H9 (cell line): ENCODE measurements around the gene SLC2A8. TPM values are rescaled to one million over a fixed set of nuclear protein-coding genes. Genes with fewer than 3 reads are reported as not detected.

Experiments used
- DNase-seq: peaks from one replicate; pipeline ENCODE4 v3.0.0-alpha.2; 2017
- H2AFZ ChIP-seq: one replicate; pipeline ENCODE4 v1.6.1; 2013; ENCODE audit warnings: mild to moderate bottlenecking, low read length, control low read depth, moderate library complexity
- H2AK5ac ChIP-seq: 2 replicates; pipeline ENCODE4 v1.6.1; 2013; ENCODE audit warnings: low read length, control low read depth, mixed read lengths; ENCODE audit not compliant: insufficient read length
- H2BK120ac ChIP-seq: one replicate; pipeline ENCODE4 v1.6.1; 2013; ENCODE audit warnings: low read depth, mild to moderate bottlenecking, low read length, control low read depth, inconsistent platforms; ENCODE audit not compliant: poor library complexity, severe bottlenecking
- H2BK12ac ChIP-seq: 2 replicates; pipeline ENCODE4 v1.6.1; 2013; ENCODE audit warnings: low read length, control low read depth, mixed read lengths, low read depth; ENCODE audit not compliant: insufficient read length
- H2BK15ac ChIP-seq: 2 replicates; pipeline ENCODE4 v1.6.1; 2013; ENCODE audit warnings: low read depth, low read length, control low read depth
- H2BK20ac ChIP-seq: one replicate; pipeline ENCODE4 v1.6.1; 2013; ENCODE audit warnings: low read depth, mild to moderate bottlenecking, low read length, control low read depth, inconsistent platforms; ENCODE audit not compliant: poor library complexity, severe bottlenecking
- H2BK5ac ChIP-seq: 2 replicates; pipeline ENCODE4 v1.6.1; 2013; ENCODE audit warnings: low read length, control low read depth, mixed read lengths; ENCODE audit not compliant: insufficient read length
- H3K14ac ChIP-seq: 2 replicates; pipeline ENCODE4 v1.6.1; 2013; ENCODE audit warnings: low read length, control low read depth; ENCODE audit not compliant: insufficient read depth
- H3K18ac ChIP-seq: 2 replicates; pipeline ENCODE4 v1.6.1; 2013; ENCODE audit warnings: low read depth, mild to moderate bottlenecking, mixed read lengths, low read length, control low read depth; ENCODE audit not compliant: insufficient read length
- H3K23ac ChIP-seq: 2 replicates; pipeline ENCODE4 v1.6.1; 2013; ENCODE audit warnings: low read length, control low read depth, mixed read lengths, low read depth; ENCODE audit not compliant: insufficient read length
- H3K23me2 ChIP-seq: 2 replicates; pipeline ENCODE4 v1.6.1; 2013; ENCODE audit warnings: low read depth, mild to moderate bottlenecking, mixed read lengths, low read length, control low read depth; ENCODE audit not compliant: insufficient read length, poor library complexity, severe bottlenecking
- H3K27ac ChIP-seq: 2 replicates; pipeline ENCODE4 v1.5.1; 2013; ENCODE audit warnings: low read length, control low read depth, mixed read lengths, low read depth; ENCODE audit not compliant: insufficient read length
- H3K27me3 ChIP-seq: 2 replicates; pipeline ENCODE4 v1.6.1; 2013; ENCODE audit warnings: low read length, control low read depth, inconsistent platforms; ENCODE audit not compliant: insufficient read depth
- H3K4ac ChIP-seq: 2 replicates; pipeline ENCODE4 v1.6.1; 2013; ENCODE audit warnings: low read depth, mild to moderate bottlenecking, control low read depth, inconsistent platforms, low read length, moderate library complexity
- H3K4me1 ChIP-seq: 2 replicates; pipeline ENCODE4 v1.6.1; 2013; ENCODE audit warnings: low read length, control low read depth, inconsistent platforms; ENCODE audit not compliant: insufficient read depth
- H3K4me2 ChIP-seq: 2 replicates; pipeline ENCODE4 v1.6.1; 2013; ENCODE audit warnings: low read length, control low read depth, mixed read lengths; ENCODE audit not compliant: insufficient read length, insufficient read depth
- H3K56ac ChIP-seq: 2 replicates; pipeline ENCODE4 v1.6.1; 2013; ENCODE audit warnings: low read depth, mild to moderate bottlenecking, mixed read lengths, low read length, control low read depth; ENCODE audit not compliant: insufficient read length
- H3K79me1 ChIP-seq: 2 replicates; pipeline ENCODE4 v1.6.1; 2013; ENCODE audit warnings: low read depth, mild to moderate bottlenecking, moderate library complexity, low read length, control low read depth, inconsistent platforms; ENCODE audit not compliant: insufficient read depth, poor library complexity, severe bottlenecking
- H3K79me2 ChIP-seq: 2 replicates; pipeline ENCODE4 v1.6.1; 2013; ENCODE audit warnings: low read length, control low read depth, inconsistent platforms; ENCODE audit not compliant: insufficient read depth
- H3K9ac ChIP-seq: 2 replicates; pipeline ENCODE4 v1.6.1; 2013; ENCODE audit warnings: low read length, control low read depth, mixed read lengths; ENCODE audit not compliant: insufficient read length; ENCODE audit errors: extremely low read depth
- H3K9me3 ChIP-seq: one replicate; pipeline ENCODE4 v1.6.1; 2013; ENCODE audit warnings: low read depth, low read length, inconsistent platforms; ENCODE audit not compliant: control insufficient read depth
- H3T11ph ChIP-seq: one replicate; pipeline ENCODE4 v1.6.1; 2013; ENCODE audit warnings: mild to moderate bottlenecking, low read length, control low read depth, inconsistent platforms
- H4K20me1 ChIP-seq: one replicate; pipeline ENCODE4 v1.6.1; 2013; ENCODE audit not compliant: control insufficient read depth, insufficient read length, insufficient read depth
- H4K5ac ChIP-seq: 2 replicates; pipeline ENCODE4 v1.6.1; 2013; ENCODE audit warnings: low read depth, mild to moderate bottlenecking, mixed read lengths, low read length, control low read depth; ENCODE audit not compliant: insufficient read length
- H4K8ac ChIP-seq: replicated peaks from 2 replicates; pipeline ENCODE4 v1.6.1; 2013; ENCODE audit warnings: low read length, control low read depth, mixed read lengths, low read depth; ENCODE audit not compliant: insufficient read length
- H4K91ac ChIP-seq: 2 replicates; pipeline ENCODE4 v1.6.1; 2013; ENCODE audit warnings: low read depth, mild to moderate bottlenecking, moderate library complexity, mixed read lengths, low read length, control low read depth; ENCODE audit not compliant: insufficient read length
- H3K27ac Mint-ChIP-seq, 3 experiments: 2 replicates in 2 of 3; 3 replicates in 1 of 3; pipeline ENCODE4 v1.8.0; 2020 to 2021; ENCODE audit warnings: mixed read lengths in 3 of 3, mild to moderate bottlenecking in 1 of 3, moderate library complexity in 1 of 3
- H3K27me3 Mint-ChIP-seq: 2 replicates; pipeline ENCODE4 v1.8.0; 2021; ENCODE audit warnings: low read depth, mild to moderate bottlenecking, moderate library complexity, mixed read lengths
- H3K36me3 Mint-ChIP-seq, 3 experiments: 2 replicates in 2 of 3; 3 replicates in 1 of 3; pipeline ENCODE4 v1.8.0; 2020 to 2021; ENCODE audit warnings: low read depth in 3 of 3, mixed read lengths in 3 of 3; ENCODE audit not compliant: insufficient read depth in 1 of 3
- H3K4me1 Mint-ChIP-seq, 2 experiments: 2 replicates each; pipeline ENCODE4 v1.8.0; 2020; ENCODE audit warnings: mixed read lengths in 2 of 2
- H3K4me3 Mint-ChIP-seq, 2 experiments: 2 replicates in 1 of 2; 3 replicates in 1 of 2; pipeline ENCODE4 v1.8.0; 2020 to 2021; ENCODE audit warnings: mild to moderate bottlenecking in 2 of 2, mixed read lengths in 2 of 2, moderate library complexity in 1 of 2
- H3K9me3 Mint-ChIP-seq, 2 experiments: 2 replicates in 1 of 2; 3 replicates in 1 of 2; pipeline ENCODE4 v1.8.0; 2020; ENCODE audit warnings: mild to moderate bottlenecking in 2 of 2, mixed read lengths in 2 of 2, moderate library complexity in 1 of 2
- WGBS: extraction: QIAGEN DNeasy Blood & Tissue Kit; methylation state at CpG from one replicate; pipeline ENCODE4 v1.1.7; 2013; ENCODE audit warnings: missing lambda C conversion rate, low lambda C conversion rate, mixed read lengths; ENCODE audit not compliant: insufficient read length; ENCODE audit errors: extremely low coverage; 5-methylcytosine and 5-hydroxymethylcytosine counted together
- total RNA-seq: library from RNA; stranded (reverse); gene quantifications from 2 replicates; pipeline ENCODE4 v1.2.1, GENCODE V29; 2021
- TF ChIP-seq, protein P1 (sequence below): fragments of 200-600 bp; sonication (generic); conservative IDR thresholded peaks from 3 replicates; pipeline ENCODE4 v1.8.0; 2021; ENCODE audit warnings: antibody characterized with exemption, mild to moderate bottlenecking

Gene SLC2A8
- total RNA-seq, 1 experiment from 2014 or later, result 38.3 TPM

GRCh38 chr9:127451608-127451857 is 54.6 kb downstream of the SLC2A8 start:
- Histone ChIP-seq H3K27me3 (no peaks in the 10 kb centered on the region), H3K27ac (no peak overlapping the region), H3K9ac (peak overlapping the region; percentile 52), H3K79me2 (peaks cover 20% of the 10 kb centered on the region; the same call in 1 of the 2 replicates), H3K23me2 (peaks cover 18% of the 10 kb centered on the region), H3K4me1 (peaks cover 4% of the 10 kb centered on the region), H3T11ph (no peak overlapping the region), H2AFZ (no peak overlapping the region), H3K56ac (no peak overlapping the region), H3K14ac (no peak overlapping the region), H3K18ac (no peak overlapping the region), H2BK120ac (no peak overlapping the region), H3K4ac (no peak overlapping the region), H4K5ac (no peak overlapping the region), H2BK20ac (no peak overlapping the region), H4K8ac (no peak overlapping the region), H4K91ac (no peak overlapping the region), H3K9me3 (no peaks in the 10 kb centered on the region), H3K23ac (no peak overlapping the region), H2AK5ac (no peak overlapping the region), H3K4me2 (peak overlapping the region; percentile 93), H2BK15ac (no peak overlapping the region), H2BK5ac (no peak overlapping the region), H4K20me1 (no peaks in the 10 kb centered on the region), H2BK12ac (no peak overlapping the region), H3K79me1 (peaks cover 2% of the 10 kb centered on the region)
- TF ChIP-seq, protein P1, sequence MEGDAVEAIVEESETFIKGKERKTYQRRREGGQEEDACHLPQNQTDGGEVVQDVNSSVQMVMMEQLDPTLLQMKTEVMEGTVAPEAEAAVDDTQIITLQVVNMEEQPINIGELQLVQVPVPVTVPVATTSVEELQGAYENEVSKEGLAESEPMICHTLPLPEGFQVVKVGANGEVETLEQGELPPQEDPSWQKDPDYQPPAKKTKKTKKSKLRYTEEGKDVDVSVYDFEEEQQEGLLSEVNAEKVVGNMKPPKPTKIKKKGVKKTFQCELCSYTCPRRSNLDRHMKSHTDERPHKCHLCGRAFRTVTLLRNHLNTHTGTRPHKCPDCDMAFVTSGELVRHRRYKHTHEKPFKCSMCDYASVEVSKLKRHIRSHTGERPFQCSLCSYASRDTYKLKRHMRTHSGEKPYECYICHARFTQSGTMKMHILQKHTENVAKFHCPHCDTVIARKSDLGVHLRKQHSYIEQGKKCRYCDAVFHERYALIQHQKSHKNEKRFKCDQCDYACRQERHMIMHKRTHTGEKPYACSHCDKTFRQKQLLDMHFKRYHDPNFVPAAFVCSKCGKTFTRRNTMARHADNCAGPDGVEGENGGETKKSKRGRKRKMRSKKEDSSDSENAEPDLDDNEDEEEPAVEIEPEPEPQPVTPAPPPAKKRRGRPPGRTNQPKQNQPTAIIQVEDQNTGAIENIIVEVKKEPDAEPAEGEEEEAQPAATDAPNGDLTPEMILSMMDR, result no peak
- H3K9me3 Mint-ChIP-seq, result peaks cover 0 to 4% of the 10 kb centered on the region in 2 experiments; a peak in 4 of 5 replicates
- peaks cover 2% of the 10 kb centered on the region for H3K27me3 Mint-ChIP-seq
- DNase-seq, result no peak
- peak overlapping the region; percentile 96 to 99 for H3K4me3 Mint-ChIP-seq
- peak overlapping the region; percentile 90 to 99 (median 96); a peak in 5 of 7 replicates for H3K27ac Mint-ChIP-seq
- peaks cover 54 to 59% (median 55%) of the 10 kb centered on the region in 3 experiments for H3K36me3 Mint-ChIP-seq
- WGBS, result no CpG with 5 or more reads among the region's 14 CpGs
- H3K4me1 Mint-ChIP-seq, result peaks cover 24 to 28% of the 10 kb centered on the region in 2 experiments
